Immature natural killer cell (primary cell): ENCODE data around the gene MKNK2. TPM values are rescaled to one million over a fixed set of nuclear protein-coding genes. Genes with fewer than 3 reads are reported as not detected.
"Not testable (repeated sequence)": the region's sequence is repeated elsewhere in the genome, so short reads cannot be mapped to it uniquely, and the experiment has no call there.

Experiments used
- DNase-seq, 3 donors: peaks; one replicate each; pipeline ENCODE4 v3.0.0; 2022; ENCODE audit warnings: mixed read lengths in 1 of 3
- H3K27ac Mint-ChIP-seq, 6 donors: one replicate each; pipeline ENCODE4 v1.8.0; 2020; ENCODE audit warnings: mixed read lengths in 6 of 6, mild to moderate bottlenecking in 5 of 6, inconsistent platforms in 4 of 6, moderate library complexity in 3 of 6
- H3K27me3 Mint-ChIP-seq, 3 donors: one replicate each; pipeline ENCODE4 v1.8.0; 2020 to 2021; ENCODE audit warnings: low read depth in 3 of 3, mild to moderate bottlenecking in 3 of 3, mixed read lengths in 3 of 3, moderate library complexity in 3 of 3, inconsistent platforms in 1 of 3
- H3K36me3 Mint-ChIP-seq, 3 donors: one replicate each; pipeline ENCODE4 v1.8.0; 2020; ENCODE audit warnings: mixed read lengths in 3 of 3, inconsistent platforms in 2 of 3, mild to moderate bottlenecking in 2 of 3
- H3K4me1 Mint-ChIP-seq, 2 donors: one replicate each; pipeline ENCODE4 v1.8.0; 2020; ENCODE audit warnings: inconsistent platforms in 2 of 2, mild to moderate bottlenecking in 2 of 2, mixed read lengths in 2 of 2, moderate library complexity in 1 of 2
- H3K4me3 Mint-ChIP-seq, 5 donors: one replicate each; pipeline ENCODE4 v1.8.0; 2020; ENCODE audit warnings: mild to moderate bottlenecking in 5 of 5, mixed read lengths in 5 of 5, inconsistent platforms in 3 of 5, moderate library complexity in 3 of 5
- H3K9me3 Mint-ChIP-seq, 6 donors: one replicate each; pipeline ENCODE4 v1.8.0; 2020; ENCODE audit warnings: mild to moderate bottlenecking in 6 of 6, mixed read lengths in 6 of 6, inconsistent platforms in 4 of 6, moderate library complexity in 3 of 6
- polyA plus RNA-seq, 3 donors: library from polyadenylated mRNA; unstranded; fragments of 300-500 nt; fragmentation: Illumina TruSeq; gene quantifications; one replicate each; pipeline ENCODE4 v1.2.3, GENCODE V29; 2021

Gene MKNK2
- 10 to 100 TPM; 22.7 to 39.2 (median 23.9) TPM for polyA plus RNA-seq

DNA sequence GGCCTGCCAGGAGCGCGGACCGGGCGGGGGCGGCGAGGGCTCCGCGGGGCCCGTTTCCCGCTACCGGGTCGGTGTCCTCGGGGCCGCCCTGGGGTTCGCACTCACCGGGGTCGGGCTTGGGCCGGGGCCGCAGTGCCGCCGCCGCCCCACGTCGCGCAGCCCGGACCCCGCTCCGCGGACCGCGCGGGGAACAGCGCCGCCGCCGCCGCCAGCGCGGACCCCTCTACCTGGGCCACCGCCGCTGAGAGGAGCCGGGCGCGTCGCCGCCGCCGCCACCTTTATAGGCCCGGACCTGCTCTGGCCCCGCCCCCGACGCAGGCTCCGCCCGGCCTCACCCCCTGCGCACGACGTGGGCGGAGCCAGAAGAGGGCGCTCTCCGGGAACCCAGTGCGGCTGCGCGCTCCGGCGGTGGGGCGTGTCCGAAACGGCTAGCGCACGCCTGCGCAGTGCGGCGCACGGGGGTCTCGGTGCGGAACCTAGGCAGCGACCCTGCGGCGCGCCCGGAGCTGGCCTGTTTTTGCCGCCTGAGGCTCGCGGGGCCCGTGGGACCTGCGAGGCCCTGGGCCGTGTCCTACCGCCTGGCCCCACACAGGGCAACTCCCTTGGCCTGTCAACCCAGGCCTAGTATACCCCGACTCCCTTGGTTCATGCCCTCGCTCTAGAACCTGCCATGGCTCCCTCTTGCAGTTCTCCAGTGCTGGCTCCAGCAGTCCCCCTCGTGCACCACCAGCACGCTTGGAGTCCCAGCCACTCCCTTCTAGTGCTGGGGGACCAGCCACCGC, at the start of gene MKNK2:
Gene MKNK2 (minus strand): TSS at position 254 of the 782 bp plus-strand sequence. CDS start 393 bp downstream, outside the sequence.
- H3K36me3 Mint-ChIP-seq: no peaks in the 10 kb centered on the region
- H3K9me3 Mint-ChIP-seq: no peaks in the 10 kb centered on the region
- DNase-seq: peak; percentile 94 to 95 (median 95)
- H3K4me3 Mint-ChIP-seq: peak within 1 kb of the TSS; percentile 83 to 89 (median 87)
- H3K27ac Mint-ChIP-seq: peak within 1 kb of the TSS; percentile 86 to 94 (median 92)
- H3K4me1 Mint-ChIP-seq: peaks cover 21 to 45% of the 10 kb centered on the region in 2 donors
- peaks cover 2 to 13% (median 8%) of the 10 kb centered on the region in 3 donors for H3K27me3 Mint-ChIP-seq

DNA sequence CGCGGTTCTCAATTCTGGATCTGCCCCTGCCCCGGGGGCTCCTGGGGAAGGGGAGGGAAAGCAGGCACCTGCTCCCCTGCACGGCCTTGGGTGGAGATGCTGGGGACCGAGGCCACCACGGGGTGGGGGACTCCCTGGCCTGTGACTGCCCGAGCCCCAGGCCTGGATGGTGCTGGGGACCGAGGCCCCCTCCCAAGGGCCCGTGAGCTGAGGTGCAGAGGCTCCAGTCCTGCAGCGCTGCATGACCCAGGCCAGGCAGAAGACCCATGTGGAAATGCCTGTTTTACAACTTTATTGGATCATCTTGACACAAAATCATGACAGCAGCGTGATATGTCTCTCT, 49.6 kb upstream of the MKNK2 start:
- Mint-ChIP-seq H3K9me3 (no peaks in the 10 kb centered on the region), H3K27me3 (peaks cover 8 to 15% (median 10%) of the 10 kb centered on the region in 3 donors), H3K4me3 (no peak overlapping the region), H3K36me3 (peaks cover 10 to 31% (median 20%) of the 10 kb centered on the region in 3 donors), H3K4me1 (peaks cover 6 to 10% of the 10 kb centered on the region in 2 donors), H3K27ac (no peak overlapping the region)
- no peak for DNase-seq

DNA sequence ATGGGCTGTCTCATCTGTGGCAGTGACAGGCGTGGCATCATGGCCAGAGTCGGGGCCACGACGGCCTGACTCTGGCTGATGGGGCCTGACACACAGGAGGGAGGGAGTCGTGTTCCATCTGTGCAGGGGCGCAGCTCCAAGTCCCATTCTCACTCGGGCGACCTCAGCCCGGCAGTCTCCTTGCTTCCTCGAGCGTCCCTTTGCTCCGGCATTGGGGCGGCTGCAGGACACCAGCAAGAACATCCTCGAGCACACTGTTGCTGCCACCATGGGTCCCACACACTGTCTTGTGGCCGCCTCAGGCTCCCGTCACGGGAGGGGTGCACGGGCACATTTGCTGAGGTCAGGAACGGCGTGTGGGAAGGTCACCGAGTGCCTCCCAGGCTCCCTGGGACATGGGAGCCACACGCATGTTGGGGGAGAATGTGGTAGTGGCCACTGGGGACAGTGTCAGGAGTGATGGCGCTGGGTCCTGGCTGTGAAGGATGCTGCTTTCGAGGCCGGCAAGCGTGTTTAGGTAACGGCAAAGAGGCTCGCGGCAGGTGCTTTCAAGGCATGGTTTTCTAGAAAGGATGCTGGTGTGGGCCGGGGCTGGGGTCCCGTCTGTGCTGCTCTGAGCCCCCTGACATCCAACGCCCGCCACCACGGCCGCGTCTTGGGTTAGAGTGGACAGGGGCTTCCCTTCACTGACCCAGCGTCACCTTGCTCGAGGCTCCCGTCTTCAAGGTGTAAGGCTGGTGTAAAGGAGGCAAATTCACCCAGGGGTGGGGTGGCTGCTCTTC, 49.1 kb upstream of the MKNK2 start:
- no peak overlapping the region for H3K4me3 Mint-ChIP-seq
- DNase-seq: no peak
- peaks cover 12 to 17% (median 13%) of the 10 kb centered on the region in 3 donors for H3K27me3 Mint-ChIP-seq
- H3K9me3 Mint-ChIP-seq: no peaks in the 10 kb centered on the region
- peaks cover 8 to 12% of the 10 kb centered on the region in 2 donors for H3K4me1 Mint-ChIP-seq
- H3K36me3 Mint-ChIP-seq: peaks cover 5 to 26% (median 15%) of the 10 kb centered on the region in 3 donors
- H3K27ac Mint-ChIP-seq: no peak overlapping the region

DNA sequence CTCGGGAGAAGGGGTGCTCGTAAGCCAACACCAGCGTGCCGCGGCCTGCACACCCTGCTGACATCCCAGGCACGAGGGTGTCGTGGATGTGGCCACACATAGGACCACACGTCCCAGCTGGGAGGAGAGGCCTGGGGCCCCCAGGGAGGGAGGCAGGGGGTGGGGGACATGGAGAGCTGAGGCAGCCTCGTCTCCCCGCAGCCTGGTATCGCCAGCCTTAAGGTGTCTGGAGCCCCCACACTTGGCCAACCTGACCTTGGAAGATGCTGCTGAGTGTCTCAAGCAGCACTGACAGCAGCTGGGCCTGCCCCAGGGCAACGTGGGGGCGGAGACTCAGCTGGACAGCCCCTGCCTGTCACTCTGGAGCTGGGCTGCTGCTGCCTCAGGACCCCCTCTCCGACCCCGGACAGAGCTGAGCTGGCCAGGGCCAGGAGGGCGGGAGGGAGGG, 48.0 kb upstream of the MKNK2 start:
- peaks cover 15 to 24% (median 21%) of the 10 kb centered on the region in 3 donors for H3K27me3 Mint-ChIP-seq
- H3K4me3 Mint-ChIP-seq: no peak overlapping the region
- H3K9me3 Mint-ChIP-seq: no peaks in the 10 kb centered on the region
- peaks cover 17 to 18% of the 10 kb centered on the region in 2 donors for H3K4me1 Mint-ChIP-seq
- peaks cover 2 to 24% (median 13%) of the 10 kb centered on the region in 3 donors for H3K36me3 Mint-ChIP-seq
- H3K27ac Mint-ChIP-seq: no peak overlapping the region
- no peak for DNase-seq

DNA sequence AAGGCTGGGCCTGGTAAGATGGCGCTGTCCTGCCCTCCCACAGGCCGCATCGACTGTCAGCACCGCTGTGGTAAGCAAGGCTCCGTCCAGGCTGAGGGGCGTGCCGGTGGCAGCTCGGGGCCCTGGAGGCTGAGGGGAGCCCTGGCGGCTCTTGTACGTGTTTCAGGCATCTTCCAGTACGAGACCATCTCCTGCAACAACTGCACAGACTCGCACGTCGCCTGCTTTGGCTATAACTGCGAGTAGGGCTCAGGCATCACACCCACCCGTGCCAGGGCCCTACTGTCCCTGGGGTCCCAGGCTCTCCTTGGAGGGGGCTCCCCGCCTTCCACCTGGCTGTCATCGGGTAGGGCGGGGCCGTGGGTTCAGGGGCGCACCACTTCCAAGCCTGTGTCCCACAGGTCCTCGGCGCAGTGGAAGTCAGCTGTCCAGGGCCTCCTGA, 46.9 kb upstream of the MKNK2 start:
- Mint-ChIP-seq H3K4me1 (peaks cover 26 to 27% of the 10 kb centered on the region in 2 donors), H3K27me3 (peaks cover 15 to 23% (median 21%) of the 10 kb centered on the region in 3 donors), H3K9me3 (no peaks in the 10 kb centered on the region), H3K27ac (no peak overlapping the region), H3K36me3 (peaks cover 0 to 22% (median 8%) of the 10 kb centered on the region in 3 donors), H3K4me3 (peak overlapping the region in 2 of 5 donors; percentile 13 to 29)
- DNase-seq: no peak

DNA sequence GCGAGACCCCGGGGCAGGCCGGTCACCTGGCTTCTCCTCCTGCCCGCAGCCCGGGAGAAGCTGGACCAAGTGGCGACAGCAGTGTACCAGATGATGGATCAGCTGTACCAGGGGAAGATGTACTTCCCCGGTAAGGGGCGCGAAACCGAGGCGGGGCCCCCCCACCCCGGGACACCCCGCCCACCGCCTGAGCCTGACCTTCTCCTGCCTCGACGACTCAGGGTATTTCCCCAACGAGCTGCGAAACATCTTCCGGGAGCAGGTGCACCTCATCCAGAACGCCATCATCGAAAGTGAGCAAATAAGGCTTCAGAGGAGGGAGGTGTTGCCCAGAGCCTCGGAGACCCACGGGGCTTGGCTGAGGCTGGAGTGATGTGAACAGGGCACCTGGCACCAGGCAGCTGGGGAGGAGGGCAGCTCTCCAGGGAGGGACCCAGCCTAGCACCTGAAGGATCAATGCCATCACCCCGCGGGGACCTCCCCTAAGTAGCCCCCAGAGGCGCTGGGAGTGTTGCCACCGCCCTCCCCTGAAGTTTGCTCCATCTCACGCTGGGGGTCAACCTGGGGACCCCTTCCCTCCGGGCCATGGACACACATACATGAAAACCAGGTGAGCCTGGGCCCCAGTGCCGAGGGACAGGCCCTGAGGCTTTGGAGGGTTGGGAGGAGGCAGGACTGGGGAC, 46.3 kb upstream of the MKNK2 start:
- H3K27ac Mint-ChIP-seq: peak overlapping the region; percentile 77 to 92 (median 87)
- DNase-seq: peak in 1 of 3 donors; percentile 33
- H3K4me3 Mint-ChIP-seq: peak overlapping the region; percentile 84 to 92 (median 85)

DNA sequence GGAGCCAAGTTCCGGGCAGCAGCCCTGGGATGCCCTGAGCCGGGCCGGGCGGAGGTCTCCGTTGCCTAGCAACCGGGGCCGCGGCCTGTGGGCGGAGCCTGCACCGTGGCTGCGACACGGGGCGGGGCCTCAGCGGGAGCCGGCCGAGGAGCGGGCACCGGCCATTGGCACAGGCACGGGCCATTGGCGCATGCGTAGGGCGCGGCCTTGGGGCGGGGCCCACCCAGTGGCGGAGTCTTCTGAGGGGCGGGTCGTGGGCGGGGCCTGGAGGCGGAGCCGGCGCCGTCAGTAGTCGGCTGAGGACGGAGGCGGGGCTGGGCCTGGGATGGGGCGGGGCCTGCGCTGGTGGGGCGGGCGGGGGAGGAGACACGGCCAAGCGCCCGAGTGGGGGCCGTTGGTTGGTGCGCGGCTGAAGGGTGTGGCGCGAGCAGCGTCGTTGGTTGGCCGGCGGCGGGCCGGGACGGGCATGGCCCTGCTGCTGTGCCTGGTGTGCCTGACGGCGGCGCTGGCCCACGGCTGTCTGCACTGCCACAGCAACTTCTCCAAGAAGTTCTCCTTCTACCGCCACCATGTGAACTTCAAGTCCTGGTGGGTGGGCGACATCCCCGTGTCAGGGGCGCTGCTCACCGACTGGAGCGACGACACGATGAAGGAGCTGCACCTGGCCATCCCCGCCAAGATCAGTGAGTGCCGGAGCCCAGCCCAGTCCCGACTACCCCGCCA, 45.6 kb upstream of the MKNK2 start, which contains the start of gene IZUMO4:
Gene IZUMO4 (plus strand): TSS at position 436 of the 723 bp plus-strand sequence. CDS start 31 bp downstream, at position 467.
- peaks cover 15 to 24% (median 21%) of the 10 kb centered on the region in 3 donors for H3K27me3 Mint-ChIP-seq
- H3K36me3 Mint-ChIP-seq: peaks cover 0 to 16% (median 5%) of the 10 kb centered on the region in 3 donors
- peak; percentile 99 to 100 (median 100) for DNase-seq
- no peaks in the 10 kb centered on the region for H3K9me3 Mint-ChIP-seq
- H3K4me3 Mint-ChIP-seq: peak within 1 kb of the TSS; percentile 91 to 96 (median 94)
- H3K4me1 Mint-ChIP-seq: peaks cover 27 to 30% of the 10 kb centered on the region in 2 donors
- H3K27ac Mint-ChIP-seq: peak within 1 kb of the TSS; percentile 86 to 98 (median 95)

More for the DNA sequence above, 46.3 kb upstream of the MKNK2 start:
- Mint-ChIP-seq H3K4me1 (peaks cover 27% of the 10 kb centered on the region in 2 donors), H3K9me3 (no peaks in the 10 kb centered on the region), H3K27me3 (peaks cover 15 to 23% (median 21%) of the 10 kb centered on the region in 3 donors), H3K36me3 (peaks cover 0 to 22% (median 8%) of the 10 kb centered on the region in 3 donors)

DNA sequence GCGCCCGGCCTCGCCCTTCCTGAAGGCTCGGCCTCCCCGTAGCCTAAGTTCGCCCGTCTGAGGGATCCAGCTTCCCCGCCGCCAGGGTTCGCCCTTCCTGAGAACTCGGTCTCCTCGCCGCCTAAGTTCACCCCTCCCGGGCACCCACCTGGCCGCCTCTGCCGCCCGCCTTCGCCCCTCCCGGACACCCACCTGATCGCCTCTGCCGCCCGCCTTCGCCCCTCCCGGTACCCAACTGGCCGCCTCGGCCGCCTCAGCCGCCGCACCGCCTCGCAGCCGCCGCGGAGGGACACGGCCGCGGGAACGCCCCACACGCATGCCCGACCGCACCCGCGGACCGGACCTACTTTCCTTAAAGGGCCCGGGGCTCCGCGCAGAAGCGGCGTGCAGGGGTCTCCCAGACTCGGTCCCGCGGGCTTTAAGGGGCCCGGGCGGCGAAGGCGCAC, 45.0 kb upstream of the MKNK2 start, which contains the start of gene MOB3A:
Gene MOB3A (minus strand): TSS at position 293 of the 446 bp plus-strand sequence. CDS start 17,766 bp downstream, outside the sequence.
- H3K27me3 Mint-ChIP-seq: peaks cover 15 to 24% (median 21%) of the 10 kb centered on the region in 3 donors
- H3K36me3 Mint-ChIP-seq: peaks cover 0 to 12% (median 5%) of the 10 kb centered on the region in 3 donors
- no peaks in the 10 kb centered on the region for H3K9me3 Mint-ChIP-seq
- peak in 2 of 3 donors; percentile 96 to 97 for DNase-seq
- peak within 1 kb of the TSS; percentile 91 to 96 (median 94) for H3K4me3 Mint-ChIP-seq
- peaks cover 28 to 32% of the 10 kb centered on the region in 2 donors for H3K4me1 Mint-ChIP-seq
- H3K27ac Mint-ChIP-seq: peak within 1 kb of the TSS; percentile 86 to 98 (median 95)

DNA sequence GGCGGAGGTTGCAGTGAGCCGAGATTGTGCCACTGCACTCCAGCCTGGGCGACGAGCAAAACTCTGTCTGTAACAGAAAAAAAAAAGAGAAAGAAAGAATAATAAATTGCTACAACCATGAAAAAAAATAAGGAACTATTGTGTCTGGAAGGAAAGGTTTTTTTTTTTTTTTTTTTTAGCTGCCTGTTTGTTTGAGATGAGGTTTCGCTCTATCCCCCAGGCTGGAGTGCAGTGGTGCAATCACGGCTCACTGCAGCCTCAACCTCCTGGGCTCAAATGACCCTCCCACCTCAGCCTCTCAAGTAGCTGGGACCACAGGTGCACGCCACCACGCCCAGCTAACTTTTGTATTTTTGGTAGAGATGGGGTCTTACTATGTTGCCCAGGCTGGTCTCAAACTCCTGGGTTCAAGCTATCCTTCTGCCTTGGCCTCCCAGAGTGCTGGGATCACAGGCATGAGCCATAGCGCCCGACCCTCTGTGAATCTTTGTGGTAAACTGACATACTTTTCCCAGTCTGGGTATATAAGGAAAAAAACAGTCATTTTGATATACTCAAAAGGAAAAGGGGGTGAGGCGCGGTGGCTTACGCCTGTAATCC, 41.0 kb upstream of the MKNK2 start:
- H3K27ac Mint-ChIP-seq: peak overlapping the region in 3 of 6 donors; percentile 17 to 35 (median 30)
- peaks cover 67 to 71% of the 10 kb centered on the region in 2 donors for H3K4me1 Mint-ChIP-seq
- not testable (repeated sequence) for H3K9me3 Mint-ChIP-seq, DNase-seq
- peaks cover 0 to 12% (median 5%) of the 10 kb centered on the region in 3 donors for H3K36me3 Mint-ChIP-seq
- H3K4me3 Mint-ChIP-seq: peak overlapping the region in 3 of 5 donors; percentile 27 to 59 (median 33)
- peaks cover 21 to 39% (median 34%) of the 10 kb centered on the region in 3 donors for H3K27me3 Mint-ChIP-seq

DNA sequence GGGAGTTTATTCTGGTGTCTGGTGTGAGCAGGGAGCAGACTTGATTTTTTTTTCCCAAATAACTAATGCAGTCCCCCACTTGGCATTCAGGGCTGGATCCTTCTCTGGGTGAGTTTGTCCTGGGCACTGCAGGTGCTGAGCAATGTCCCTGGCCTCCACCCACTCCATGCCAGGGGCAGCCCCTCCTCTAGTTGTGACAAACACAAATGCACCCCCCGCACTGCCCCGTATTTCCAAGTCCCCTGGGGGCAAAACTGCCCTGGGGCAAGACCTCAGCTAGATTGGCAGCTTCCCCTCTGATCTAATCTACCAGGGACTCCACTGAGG, 38.6 kb upstream of the MKNK2 start:
- DNase-seq: no peak
- peak overlapping the region; percentile 74 to 84 (median 80) for H3K4me3 Mint-ChIP-seq
- peaks cover 71 to 78% of the 10 kb centered on the region in 2 donors for H3K4me1 Mint-ChIP-seq
- peaks cover 5 to 16% (median 11%) of the 10 kb centered on the region in 3 donors for H3K36me3 Mint-ChIP-seq
- peak overlapping the region; percentile 95 to 99 (median 98) for H3K27ac Mint-ChIP-seq
- H3K9me3 Mint-ChIP-seq: peaks cover 0 to 2% (median 0%) of the 10 kb centered on the region in 6 donors
- peaks cover 19 to 42% (median 40%) of the 10 kb centered on the region in 3 donors for H3K27me3 Mint-ChIP-seq

DNA sequence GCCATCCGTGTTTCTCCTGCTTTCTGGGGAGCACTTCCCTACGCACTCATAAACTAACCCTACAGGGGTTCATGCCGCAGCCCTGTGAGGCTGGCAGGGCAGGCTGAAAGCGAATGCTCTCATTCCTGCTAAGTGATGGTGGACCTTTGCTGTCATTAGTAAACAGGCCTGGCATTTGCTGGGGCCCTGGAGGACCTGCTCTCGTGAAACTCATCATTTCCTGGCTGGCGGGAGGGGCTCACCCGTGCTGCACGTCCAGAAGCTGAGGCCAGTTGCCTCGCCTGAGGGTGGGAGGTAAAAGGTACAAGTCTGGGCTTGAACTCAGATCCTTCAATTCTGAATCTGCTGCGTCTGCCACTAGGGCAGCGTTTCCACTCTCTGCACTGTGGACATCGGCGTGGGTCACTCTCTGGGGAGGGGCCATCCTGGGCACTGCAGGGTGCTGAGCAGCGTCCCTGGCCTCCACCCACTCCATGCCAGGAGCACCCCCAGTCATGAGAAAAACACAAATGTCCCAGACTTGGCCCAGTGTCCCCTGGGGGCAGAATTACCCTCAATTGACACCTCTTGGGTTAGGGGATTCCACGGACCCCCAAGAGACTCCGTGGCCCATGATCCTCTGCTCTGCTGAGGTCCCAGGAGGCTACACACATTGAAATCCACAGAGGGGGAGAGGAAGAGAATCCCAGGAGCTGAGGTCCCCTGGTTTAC, 38.1 kb upstream of the MKNK2 start:
- Mint-ChIP-seq H3K4me3 (peak overlapping the region; percentile 74 to 84 (median 80)), H3K27me3 (peaks cover 19 to 44% (median 39%) of the 10 kb centered on the region in 3 donors), H3K36me3 (peaks cover 5 to 11% (median 7%) of the 10 kb centered on the region in 3 donors), H3K4me1 (peaks cover 66 to 73% of the 10 kb centered on the region in 2 donors), H3K9me3 (peaks cover 0 to 2% (median 0%) of the 10 kb centered on the region in 6 donors), H3K27ac (peak overlapping the region; percentile 95 to 99 (median 98))
- peak; percentile 53 to 59 (median 58) for DNase-seq
